CD4-positive, alpha-beta T cell treated with Interleukin-1 beta for 1 hour (primary cell): ENCODE measurements around the gene NCOA3.

ENCODE experiments used
- DNase-seq, 2 donors: peaks; one replicate each; pipeline ENCODE4 v3.0.0-alpha.2; 2020 to 2022

NCOA3 gene

DNA sequence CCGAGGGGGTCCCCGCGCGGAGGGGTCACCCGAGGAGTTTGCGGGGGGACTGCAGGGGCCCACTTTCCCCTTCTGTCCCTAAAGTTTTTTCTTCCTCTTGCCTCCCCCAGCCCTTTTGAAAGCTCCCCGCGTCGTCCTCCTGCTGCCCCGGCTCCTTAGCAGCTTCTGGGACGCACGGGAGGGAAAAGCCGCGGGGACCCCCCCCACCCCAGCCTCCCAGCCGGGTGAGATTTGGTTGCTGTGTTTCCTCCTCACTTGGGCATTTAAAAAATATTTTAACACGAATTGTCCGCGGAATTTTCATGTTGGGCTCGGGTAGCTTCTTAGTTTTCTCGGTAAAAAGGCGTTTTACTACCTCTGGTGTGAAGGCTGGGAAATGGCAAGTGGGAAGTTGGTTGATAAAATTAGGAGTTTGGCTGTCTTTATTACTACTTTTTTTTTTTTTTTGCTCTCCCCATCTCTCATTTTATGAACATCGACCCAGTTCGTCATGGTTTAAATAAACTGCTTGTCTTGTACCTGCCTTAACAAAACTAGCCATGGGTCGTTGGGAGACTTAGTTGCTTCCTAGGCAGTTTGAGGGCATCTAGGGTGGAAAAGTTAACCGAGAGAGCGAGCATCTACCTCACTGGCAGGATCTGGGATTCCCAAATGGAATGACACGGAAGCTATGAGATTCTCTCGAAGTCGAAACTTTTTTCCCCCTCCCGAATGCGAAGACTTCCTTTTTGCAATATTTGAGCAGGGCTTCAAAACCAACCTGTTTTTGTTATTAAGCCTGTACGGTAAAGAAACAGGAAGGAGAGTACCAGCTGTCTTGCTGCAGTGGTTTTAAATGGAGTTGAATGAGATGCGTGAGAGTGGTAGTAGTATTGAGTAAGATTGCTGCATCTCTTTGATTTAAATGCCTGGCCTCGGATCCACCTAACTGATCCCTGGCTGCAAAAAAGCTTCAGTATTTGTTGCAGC is 868 bp downstream of the NCOA3 start:
- DNase-seq = peak; percentile 12 to 49

GRCh38 chr20:47503685-47504084 is 2.0 kb downstream of the NCOA3 start:
- DNase-seq = no peak

DNA sequence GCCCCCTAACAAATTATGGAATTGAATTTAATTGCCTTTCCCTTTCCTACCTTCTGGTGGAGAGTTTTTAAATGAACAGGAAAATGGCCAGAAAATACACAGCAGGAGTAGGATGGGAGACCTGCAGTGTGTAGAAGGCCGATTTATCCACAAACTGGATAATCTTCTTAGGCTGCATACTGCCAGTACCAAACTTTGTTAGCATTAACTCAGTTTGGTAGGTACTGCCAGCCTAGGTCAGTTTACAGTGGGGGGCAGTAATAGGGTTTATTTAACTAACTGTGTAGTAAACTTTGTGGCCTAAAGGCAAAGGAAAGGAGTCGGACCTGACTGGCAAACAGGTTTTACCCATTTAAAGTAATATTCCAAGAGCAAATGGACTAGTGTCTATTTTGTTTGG is 4.6 kb downstream of the NCOA3 start:
- DNase-seq = no peak

GRCh38 chr20:47506850-47507249 is 5.2 kb downstream of the NCOA3 start:
- no peak for DNase-seq

- DNase-seq = peak; percentile 12 to 29
Measured at GRCh38 chr20:47507275-47507981, 5.7 kb downstream of the NCOA3 start.

DNA sequence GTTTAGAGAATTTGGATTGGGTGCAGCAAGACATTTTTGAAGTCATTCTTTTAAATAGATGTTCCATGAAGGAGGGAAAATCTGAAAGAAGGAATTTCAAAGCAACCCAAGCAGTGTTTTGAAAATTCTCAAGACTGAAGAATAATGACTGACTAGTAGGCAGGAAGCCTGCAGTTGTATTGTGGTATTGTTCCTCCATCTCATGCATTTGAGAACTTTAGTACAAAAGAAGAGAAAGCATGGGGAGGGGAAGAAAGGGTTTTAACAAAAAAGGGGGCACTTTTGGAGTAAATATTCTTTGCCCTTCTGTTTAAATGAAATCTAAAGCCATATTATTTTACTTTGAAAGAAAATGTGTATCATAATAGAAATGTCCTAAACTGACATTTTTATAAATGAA is 6.6 kb downstream of the NCOA3 start:
- no peak for DNase-seq

- no peak for DNase-seq
Measured at GRCh38 chr20:47509104-47509661, 7.5 kb downstream of the NCOA3 start.

- DNase-seq = no peak
Measured at GRCh38 chr20:47509685-47510084, 8.0 kb downstream of the NCOA3 start.

- no peak for DNase-seq
Measured at GRCh38 chr20:47515843-47516242, 14.2 kb downstream of the NCOA3 start.

GRCh38 chr20:47521059-47521808 is 19.5 kb downstream of the NCOA3 start:
- DNase-seq = no peak

DNA sequence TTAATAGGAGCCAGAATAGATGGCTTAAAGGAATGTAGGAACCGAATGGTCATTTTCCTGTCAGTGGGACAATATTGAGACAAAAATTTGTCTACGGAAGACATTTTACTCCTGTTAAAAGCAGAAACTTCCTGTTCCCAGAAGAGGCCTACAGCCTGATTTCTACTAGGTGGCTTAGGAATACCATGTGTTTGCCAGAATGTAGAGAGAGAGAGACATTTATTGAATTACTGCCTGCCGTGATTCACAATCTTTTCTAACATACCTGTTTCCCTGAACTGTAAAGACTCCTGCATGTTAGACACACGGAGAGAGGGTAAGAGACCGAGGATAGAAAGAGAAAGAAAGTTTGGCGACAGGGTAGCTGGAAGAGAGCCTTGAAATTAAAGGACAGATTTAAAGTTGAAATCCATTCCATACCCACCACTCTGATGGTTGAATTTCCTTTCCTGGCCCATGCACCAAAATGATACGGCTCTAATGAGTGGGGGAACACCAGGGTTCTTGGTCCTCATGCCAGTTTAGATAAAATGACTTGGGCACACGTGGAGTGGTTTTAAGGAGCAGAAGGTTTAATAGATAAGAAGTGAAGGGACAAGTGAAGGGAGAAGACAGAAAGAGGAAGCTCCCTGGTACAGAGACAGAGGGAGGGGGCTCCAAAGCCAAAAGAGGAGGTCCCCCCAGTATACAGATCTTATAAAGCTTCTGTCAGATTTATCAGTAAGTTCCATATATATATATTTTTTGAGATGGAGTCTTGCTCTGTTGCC is 22.5 kb downstream of the NCOA3 start:
- no peak for DNase-seq

DNA sequence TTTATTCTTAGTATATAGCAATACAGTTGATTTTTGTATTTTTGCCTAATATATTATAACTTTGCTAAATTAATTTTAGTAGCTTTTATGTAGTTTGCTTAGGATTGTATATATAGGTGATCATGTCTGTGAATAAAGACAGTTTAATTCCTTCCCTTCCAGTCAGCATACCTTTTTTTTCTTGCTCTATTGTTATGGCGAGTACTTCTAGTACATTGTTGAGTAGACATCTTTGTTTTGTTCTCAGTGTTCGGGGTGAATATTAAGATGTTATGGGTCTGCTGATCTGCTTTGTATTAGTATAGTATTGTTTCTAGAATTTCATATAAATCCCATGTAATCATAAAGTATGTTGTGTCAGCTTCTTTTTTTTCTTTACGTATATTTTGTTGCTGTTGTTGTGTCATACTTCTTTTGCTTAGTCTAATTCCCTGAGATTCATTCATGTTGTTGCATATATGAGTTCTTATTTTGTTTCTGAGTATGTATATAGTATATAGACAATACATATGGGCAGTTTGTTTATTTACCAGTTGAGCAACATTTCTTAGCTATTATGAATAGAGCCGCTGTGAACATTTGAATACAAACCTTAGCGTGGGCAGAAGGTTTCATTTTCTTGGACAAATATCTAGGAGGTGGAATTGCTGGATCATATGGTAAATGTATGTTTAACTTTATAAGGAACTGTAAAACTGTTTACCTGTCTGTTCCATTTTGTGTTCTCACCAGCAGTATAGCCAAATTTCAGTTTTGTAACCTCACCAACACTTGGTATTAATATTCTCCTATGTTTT is 25.5 kb downstream of the NCOA3 start:
- no peak for DNase-seq

- no peak for DNase-seq
Measured at GRCh38 chr20:47529840-47530239, 28.2 kb downstream of the NCOA3 start.

DNA sequence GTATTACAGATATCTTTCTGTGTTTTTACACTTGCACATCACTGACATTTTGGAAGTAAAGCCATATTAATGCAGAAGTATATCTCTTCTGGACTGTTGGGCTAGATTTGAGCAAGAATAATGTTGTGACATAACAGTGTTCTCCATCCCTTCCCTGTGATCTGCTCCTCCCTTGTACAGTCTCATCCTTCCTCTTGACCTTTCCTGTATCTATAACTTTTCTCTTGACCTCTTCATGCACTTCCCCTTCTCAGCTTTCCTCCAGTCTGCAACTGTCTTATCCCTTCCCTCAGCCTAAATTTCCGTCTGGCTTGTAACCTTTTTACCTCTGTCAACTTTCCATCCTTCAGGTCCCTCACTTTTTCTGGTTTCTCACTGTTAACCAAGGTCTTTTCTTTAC is 29.8 kb downstream of the NCOA3 start:
- DNase-seq = no peak

- DNase-seq = no peak
Measured at GRCh38 chr20:47532002-47532401, 30.3 kb downstream of the NCOA3 start.

DNA sequence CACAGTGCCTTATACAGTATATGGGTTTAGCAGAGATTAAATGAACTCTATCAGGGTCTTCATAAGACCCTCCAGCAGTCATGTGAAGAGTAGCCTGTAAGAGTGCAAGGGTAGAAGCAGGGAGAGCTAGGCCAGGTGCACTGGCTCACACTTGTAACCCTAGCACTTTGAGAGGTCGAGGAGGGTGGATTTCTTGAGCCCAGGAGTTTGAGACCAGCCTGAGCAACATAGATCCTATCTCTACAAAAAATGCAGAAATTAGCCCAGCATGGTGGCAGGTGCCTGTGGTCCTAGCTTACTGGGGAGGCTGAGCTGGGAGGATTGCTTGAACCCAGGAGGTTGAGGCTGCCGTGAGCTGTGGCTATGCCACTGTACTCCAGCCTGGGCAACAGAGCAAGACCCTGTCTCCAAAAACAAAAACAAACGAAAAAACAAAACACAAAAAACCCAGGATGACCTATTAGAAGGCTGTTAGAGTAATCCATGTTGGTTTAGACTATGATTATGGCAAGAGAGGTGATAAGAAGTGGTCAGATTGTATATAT is 31.9 kb downstream of the NCOA3 start:
- DNase-seq = no peak

DNA sequence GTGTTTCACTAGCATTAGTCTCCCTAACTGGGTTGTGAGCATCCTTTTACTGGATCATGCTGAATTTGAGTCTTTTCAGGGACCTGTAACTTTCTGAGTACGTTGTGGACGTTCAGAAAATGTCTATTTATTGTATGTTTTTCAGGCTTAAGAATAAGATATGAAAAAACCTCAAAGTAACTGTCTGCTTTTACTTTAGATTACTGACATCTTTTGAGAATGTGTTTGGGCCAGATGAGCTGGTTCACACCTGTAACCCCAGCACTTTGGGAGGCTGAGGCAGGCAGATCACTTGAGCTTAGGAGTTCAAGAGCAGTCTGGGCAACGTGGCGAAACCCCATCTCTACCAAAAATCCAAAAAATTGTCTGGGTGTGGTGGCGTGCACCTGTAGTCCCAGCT is 32.7 kb downstream of the NCOA3 start:
- DNase-seq = no peak

DNA sequence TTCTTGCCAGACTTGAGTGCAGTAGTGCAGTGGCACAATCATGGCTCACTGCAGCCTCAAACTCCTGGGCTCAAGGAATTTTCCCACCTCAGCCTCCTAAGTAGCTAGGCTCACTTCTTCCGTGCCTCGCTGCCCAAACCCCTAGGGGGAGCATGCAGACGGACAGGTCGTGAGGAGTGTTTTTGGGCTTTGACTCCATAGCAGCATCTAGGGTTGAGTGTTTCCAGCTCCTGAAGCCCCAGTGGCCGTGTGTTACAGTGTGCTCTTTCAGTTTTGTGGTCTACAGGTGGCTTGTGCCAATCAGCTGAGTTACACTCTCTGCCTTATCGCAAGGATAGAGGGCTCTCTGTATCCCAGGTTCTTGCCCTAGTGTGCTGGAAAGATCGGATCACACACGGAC is 33.4 kb downstream of the NCOA3 start:
- no peak for DNase-seq

DNA sequence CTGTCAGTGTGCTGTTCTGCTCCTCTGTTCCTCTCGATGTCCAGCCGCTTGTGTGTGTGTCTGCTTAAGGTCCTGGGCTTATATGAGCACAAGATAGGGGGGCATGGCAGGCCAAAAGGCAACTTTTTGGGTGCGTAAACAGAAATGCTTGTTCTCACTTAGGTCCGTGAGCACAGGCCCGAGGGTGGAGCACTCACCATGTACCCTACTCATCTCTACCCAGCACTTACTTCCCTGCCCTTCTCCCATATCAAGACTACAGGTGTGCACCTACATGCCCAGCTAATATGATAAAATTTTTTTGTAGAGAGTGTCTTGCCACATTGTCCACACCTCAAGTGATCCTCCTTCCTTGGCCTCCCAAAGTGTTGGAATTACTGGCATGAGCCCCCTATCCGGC is 34.3 kb downstream of the NCOA3 start:
- DNase-seq = no peak

DNA sequence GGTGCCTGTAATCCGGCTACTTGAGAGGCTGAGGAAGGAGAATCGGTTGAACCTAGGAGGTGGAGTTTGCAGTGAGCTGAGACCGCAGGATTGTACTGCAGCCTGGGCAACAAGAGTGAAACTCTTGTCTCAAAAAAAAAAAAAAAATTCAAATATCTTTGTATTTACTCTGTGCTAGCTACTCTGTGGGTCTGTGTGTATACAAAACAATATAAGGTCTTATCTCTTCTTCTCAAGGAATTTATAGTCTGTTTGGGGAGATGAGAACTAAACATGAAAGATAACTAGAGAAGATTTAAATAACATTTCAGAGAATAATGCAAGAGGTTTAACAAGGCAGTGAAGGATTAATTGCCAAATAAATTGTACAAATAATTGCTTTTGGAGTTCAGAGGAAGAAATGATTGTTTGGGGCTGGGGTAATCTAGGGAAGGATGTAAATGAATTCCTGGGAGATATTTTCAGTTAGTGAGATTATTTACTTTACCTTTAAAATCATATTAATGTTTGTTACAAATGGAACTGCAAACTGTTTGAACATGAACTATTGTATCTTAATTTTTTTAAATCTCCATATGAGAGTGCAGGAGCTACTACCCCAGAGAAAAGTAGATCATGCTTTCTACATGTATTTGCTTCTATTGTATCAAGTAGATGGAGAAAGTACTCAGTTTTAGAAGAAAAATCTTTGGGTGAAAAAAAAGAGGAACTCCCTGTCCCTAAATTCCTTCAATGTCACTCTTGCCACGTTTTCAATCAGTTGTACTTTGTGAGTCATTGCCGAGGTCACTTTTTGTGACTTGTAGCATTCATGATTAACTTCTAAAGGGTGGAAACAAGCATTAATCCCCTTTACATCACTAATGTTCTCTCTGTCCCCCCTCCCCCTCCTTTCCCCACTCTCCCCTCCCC is 39.0 kb downstream of the NCOA3 start:
- DNase-seq = peak in 1 of 2 donors; percentile 6
